H4 (cell line): ENCODE data around the gene DLEU7. TPM values are rescaled to one million over a fixed set of nuclear protein-coding genes. Genes with fewer than 3 reads are reported as not detected.

ENCODE experiments used
- DNase-seq: peaks from one replicate; pipeline ENCODE4 v3.0.0-alpha.2; 2015; ENCODE audit warnings: low spot score
- total RNA-seq: library from RNA; depleted of rRNA; stranded (reverse); fragments of >200 nt; shearing (Covaris generic); gene quantifications from 2 replicates; pipeline ENCODE4 v1.2.3, GENCODE V29; 2014

The DLEU7 gene
- total RNA-seq, 1 experiment from 2014 or later: not detected

DNA sequence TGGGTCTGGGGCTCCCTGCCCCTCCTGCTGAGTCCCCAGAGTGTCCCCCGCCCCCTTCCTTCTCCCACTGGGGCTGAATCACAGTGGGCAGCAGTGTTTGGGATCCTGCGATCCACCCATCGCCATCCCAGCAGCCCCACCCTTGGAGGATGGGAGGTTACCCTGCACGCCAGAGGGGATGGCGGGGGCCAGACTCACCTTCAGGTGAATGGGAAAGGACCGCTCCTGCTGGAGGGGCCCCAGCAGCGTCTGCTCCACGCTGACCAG, 569 bp downstream of the DLEU7 start:
- no peak for DNase-seq

DNA sequence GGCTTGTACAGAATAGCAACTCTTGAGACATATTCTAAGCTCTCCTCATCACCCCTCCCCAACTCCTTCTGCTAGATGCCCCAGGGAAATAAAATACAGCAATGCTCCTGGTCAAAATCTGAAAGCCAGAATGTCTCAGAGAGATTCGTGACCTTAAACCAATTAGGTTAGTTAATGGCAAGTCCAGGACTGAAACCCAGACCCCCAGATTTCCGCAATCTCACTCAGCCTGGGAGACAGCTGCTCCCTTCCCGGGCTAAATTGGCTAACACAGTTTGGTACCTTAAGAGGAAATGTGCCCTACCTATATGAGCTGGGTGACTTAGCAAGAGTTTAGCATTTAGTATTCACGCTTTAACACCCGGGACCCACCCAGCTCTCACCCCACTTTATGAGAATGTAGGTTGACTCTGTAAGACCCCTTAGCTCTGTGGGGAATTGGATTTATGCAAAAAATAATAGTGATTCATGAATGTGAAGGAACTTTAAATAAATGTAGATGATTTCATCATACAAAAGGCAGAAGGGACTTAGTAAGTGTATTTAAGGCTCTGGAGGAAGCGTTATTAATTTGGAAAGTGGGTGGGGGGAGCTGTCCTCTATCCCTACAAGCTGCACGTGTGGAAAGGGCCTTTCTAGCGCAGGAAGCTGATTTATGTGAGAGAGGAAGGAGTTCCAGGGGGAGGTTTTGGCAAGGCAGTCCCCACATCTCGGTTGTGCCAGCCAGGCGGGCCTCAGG, 1.1 kb downstream of the DLEU7 start:
- DNase-seq: no peak

DNA sequence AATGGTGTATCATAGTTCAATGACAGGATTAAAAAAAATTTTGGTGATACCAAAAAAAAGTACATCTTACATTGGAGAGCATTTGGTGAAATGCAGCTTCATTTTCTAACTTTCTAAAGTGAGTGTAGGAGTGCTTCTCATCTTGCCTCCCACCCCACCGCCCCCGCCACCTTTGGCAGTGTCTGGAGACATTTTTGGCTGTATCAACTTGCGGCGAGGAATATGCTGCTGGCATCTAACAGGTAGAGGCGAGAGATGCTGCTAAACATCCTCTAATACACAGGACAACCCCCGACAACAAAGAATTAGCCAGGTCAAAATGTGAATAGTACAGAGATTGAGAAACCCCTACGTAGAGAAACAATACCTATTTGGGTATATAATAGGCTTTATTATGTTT, 1.7 kb downstream of the DLEU7 start:
- DNase-seq: no peak

DNA sequence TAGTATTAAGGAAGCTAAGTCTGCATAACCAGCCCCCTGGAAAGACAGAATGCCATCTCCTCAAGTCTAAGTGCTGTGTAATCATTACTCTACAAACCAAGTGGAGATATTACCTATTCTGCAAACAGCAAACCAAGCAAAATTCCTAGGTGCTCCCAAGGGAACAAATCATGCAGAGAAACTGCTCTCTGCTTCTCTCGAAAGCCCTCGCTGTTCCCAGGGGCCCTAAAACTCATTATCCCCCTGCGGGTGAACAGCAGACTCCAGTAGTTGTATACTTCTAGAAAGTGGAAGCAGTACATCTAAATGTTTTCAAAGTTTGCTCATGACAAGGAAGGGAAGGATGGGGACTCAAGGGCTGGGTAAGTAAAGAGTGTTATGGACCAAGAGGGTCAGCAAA, 3.2 kb downstream of the DLEU7 start:
- DNase-seq: no peak

DNA sequence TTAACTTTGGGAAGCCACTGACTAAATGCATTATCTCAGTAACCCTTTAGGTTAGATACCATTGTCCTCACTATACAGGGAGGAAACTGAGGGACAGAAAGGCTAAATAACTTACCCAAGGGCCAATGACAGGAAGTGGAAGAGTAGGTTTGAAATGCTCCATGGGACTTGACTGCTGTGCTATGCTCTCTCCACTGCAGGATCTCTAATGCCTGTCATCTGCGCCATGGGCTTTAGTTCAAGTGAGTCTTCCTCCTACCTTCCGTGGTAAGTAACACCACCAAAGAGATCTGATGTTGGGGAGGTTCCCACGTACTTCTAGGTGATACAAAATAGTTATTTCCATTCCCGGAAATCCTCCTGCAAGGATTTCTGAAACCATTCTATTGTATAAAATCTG, 3.7 kb downstream of the DLEU7 start:
- no peak for DNase-seq

GRCh38 chr13:50838701-50839100, 4.8 kb downstream of the DLEU7 start:
- DNase-seq: no peak

- no peak for DNase-seq
Measured at GRCh38 chr13:50838031-50838430, 5.5 kb downstream of the DLEU7 start.

GRCh38 chr13:50831512-50831911, 12.0 kb downstream of the DLEU7 start:
- DNase-seq: no peak

DNA sequence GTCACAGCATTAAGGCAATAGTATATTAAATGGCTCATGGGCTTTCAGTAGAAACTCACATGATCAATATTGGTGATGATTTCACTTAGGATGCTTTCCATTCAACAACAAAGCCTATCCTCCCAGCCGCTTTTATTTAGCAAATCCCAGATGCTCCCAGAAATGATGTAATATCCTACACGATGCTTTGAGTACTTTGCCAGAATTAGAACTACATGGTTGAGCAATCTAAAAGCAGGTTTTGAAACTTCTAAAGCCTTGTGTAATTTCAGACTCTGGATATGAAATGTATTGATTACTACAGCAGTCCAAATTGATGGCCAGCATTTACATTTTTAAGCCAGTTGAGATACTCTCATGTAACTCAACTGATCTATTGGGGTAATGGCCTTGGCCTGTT, 13.6 kb downstream of the DLEU7 start:
- DNase-seq: no peak

DNA sequence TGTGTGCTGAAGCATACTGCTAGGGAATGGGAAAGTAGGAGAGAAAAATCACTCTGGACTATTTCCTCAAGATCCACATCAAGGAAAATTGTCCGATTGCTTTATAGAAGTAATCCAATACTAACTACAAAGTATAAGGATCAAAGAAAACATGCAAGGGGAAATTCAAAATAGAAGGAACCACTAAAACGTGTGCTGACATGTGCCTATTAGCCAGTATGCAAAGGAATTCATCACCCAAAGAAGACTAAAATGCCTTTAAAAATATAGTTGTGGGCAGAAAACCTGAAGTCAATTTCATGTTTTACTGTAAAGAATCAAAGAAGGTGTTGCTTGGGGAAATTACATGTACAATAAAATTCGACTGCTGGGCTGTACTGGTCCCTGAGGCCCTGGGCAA, 14.3 kb downstream of the DLEU7 start:
- DNase-seq: no peak

- DNase-seq: no peak
Measured at GRCh38 chr13:50826035-50826434, 17.5 kb downstream of the DLEU7 start.

DNA sequence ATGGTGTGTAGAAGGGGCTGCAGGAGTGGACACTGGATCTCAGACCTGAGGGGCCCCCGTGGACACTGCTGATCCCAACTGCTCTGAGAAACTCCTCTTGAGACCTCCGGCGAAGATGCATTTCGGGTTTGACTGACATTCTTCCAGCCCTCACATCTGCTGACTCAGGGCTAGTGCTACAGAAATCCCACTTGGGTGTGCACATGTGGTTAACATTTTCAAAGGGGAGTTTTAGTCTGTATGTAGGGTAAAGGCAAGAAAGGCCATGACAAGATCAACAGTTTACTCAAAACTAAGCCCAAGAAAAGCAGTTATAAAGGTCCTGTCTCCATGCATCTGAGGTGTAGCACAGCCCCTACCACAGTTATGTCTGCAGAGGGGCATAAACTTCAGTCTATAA, 31.2 kb downstream of the DLEU7 start:
- no peak for DNase-seq

DNA sequence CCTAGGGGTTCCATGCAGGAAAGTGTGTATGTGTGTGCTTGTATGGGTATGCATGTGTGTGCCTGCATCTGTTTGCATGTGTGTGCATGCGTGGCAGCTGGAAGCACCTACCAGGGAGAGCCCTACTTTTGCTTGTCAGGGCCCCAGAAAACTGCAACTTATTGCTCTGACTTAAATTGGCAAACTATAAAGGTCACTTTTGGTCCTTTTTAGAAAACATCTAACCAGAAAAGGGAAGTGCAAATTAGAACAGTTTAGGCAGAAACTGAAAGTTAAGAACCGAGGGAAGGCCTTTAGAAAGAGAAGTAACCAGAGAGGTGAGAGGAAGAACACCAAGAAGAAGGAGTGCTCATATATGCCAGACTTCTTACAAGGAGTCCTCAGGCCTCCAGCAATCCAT, 32.5 kb downstream of the DLEU7 start:
- DNase-seq: no peak

GRCh38 chr13:50810468-50810867, 33.0 kb downstream of the DLEU7 start:
- no peak for DNase-seq

GRCh38 chr13:50809133-50810090, 34.1 kb downstream of the DLEU7 start:
- DNase-seq: peak; percentile 25

DNA sequence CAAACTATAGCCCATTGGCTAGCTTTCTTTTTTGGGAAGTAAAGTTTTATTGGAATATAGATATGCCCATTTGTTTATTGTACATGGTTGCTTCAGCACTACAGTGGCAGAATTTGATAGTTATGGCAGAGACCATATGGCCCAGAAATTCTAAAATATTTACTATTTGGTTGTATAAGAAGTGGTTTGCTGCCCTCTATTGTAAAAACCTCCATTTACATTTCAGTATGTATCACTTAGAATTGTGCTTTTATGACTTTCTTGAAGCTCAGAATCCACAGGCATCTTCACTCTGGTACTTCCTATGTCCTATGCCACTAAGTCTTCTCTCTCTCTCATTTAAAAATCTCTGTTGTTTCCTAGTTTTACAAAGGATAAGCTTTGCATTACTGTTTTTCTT, 37.7 kb downstream of the DLEU7 start:
- no peak for DNase-seq

DNA sequence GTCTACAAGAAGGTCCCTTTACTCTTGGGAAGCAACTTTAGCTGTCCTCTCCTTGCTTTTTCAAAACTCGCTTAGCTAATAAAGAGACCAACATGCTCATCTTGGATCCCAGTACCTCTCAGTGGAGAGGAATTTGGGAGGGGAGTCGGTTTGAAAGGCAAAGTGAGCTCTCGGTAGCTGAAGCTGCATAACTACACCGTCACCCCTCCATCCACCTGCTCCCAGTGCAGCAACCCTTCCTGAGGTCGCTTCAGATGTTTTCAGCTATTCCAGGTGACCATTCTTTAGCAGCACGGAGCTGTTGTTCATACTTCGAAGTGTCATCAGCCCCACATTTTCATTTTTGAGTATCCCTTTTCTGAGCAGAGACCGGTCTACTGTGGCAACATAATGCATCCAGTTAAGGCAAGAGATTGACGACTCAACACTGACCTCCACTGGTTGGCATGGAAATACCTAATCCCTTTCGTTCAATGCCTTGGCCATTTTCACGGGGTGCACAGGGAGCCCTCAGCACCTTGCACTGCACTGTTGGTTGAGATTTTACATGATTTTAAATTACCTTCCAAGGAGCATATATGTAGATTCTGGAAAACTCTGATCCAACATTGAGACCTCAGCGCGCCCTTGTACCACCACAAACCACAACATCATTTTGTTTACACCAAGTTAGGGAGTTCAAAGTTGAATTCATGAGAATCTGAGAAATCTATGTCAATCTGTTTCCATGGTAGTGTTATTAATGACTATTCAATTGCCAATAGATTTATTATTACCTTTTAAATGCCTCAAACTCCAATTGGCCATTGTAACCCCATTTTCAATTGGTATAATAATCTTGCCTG, 42.2 kb downstream of the DLEU7 start:
- peak; percentile 66 for DNase-seq

GRCh38 chr13:50800091-50800739, 43.3 kb downstream of the DLEU7 start:
- DNase-seq: no peak

GRCh38 chr13:50798923-50799322, 44.6 kb downstream of the DLEU7 start:
- DNase-seq: no peak

DNA sequence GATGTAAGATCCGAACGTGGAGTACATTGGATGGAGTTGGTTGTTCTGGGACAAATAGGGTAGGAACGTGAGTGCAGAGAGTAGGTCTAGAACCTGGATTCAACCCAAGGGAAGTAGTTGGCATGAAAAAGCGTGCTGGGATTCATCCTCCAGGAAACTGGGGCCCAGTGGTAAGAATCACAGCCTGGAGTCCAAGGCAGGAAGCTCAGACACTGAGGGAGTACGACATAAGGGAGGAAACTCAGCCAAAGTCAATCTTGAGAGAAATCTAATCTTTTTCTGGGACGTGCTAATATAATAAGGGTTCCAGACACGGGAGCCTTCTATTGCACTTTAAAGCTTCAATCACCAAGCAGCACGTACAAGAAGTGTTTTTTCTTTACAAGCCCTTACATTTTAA, 46.4 kb downstream of the DLEU7 start:
- no peak for DNase-seq

DNA sequence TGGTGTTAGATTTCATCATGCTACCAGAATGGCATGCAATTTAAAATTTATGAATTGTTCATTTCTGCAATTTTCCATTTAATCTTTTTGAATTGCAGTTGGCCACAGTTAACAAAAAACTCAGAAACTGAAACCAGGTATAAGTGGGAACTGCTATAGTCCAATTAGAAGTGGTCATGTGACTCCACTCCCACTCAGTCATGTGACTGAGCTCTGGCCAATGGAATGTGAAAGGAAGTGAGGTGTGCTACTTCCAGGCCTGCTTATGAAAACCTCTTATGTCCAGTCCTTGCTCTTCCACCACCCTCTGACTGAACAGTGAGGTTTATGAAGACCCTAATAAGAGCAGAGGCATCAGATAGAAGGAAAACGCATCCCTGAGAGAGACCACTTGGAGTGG, 47.0 kb downstream of the DLEU7 start:
- no peak for DNase-seq

DNA sequence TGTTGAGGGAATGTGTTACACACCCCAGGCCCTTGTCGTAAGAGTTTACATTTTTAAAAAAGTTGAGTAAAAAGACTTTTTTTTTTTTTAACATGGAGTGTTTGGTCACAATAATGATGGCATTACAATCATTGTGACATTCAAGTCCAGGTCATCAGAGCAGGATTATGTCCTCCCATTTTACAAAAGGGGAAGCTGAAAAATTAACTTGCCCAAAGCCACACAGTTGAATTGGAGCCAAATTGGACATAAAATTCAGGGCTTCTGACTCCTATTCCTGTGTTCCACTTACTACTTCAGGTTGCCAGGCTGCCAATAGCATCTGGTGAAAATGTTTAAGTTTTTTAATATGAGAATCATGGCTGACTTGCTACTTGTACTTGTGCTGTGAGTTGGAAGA, 49.3 kb downstream of the DLEU7 start:
- no peak for DNase-seq
